Trophoblast cell (in vitro differentiated cells and primary cell): ENCODE data around the gene LINGO3.

ENCODE experiments used
- DNase-seq, 2 donors: peaks; one replicate each; pipeline ENCODE4 v3.0.0-alpha.2; 2016
- H2AFZ ChIP-seq: 2 replicates; pipeline ENCODE4 v1.6.1; 2013; ENCODE audit warnings: low read length, moderate library complexity, mild to moderate bottlenecking; ENCODE audit not compliant: insufficient read depth, poor library complexity
- H2AK5ac ChIP-seq: 2 replicates; pipeline ENCODE4 v1.6.1; 2013; ENCODE audit warnings: mild to moderate bottlenecking, low read length
- H2BK120ac ChIP-seq: 2 replicates; pipeline ENCODE4 v1.6.1; 2013; ENCODE audit warnings: low read length, mild to moderate bottlenecking, moderate library complexity; ENCODE audit not compliant: insufficient read depth, poor library complexity
- H2BK12ac ChIP-seq: 2 replicates; pipeline ENCODE4 v1.6.1; 2013; ENCODE audit warnings: mild to moderate bottlenecking, low read length, moderate library complexity
- H2BK5ac ChIP-seq: 2 replicates; pipeline ENCODE4 v1.6.1; 2013; ENCODE audit warnings: low read length, low read depth, moderate library complexity, mild to moderate bottlenecking; ENCODE audit not compliant: poor library complexity
- H3K14ac ChIP-seq: 2 replicates; pipeline ENCODE4 v1.6.1; 2013; ENCODE audit warnings: mild to moderate bottlenecking, low read length
- H3K18ac ChIP-seq: 2 replicates; pipeline ENCODE4 v1.6.1; 2013; ENCODE audit warnings: mild to moderate bottlenecking, low read length
- H3K23ac ChIP-seq: 2 replicates; pipeline ENCODE4 v1.6.1; 2013; ENCODE audit warnings: low read length
- H3K27ac ChIP-seq: 2 replicates; pipeline ENCODE4 v1.5.1; 2013; ENCODE audit warnings: low read depth, mild to moderate bottlenecking, inconsistent platforms, low read length, moderate library complexity
- H3K27me3 ChIP-seq: 2 replicates; pipeline ENCODE4 v1.6.1; 2013; ENCODE audit warnings: inconsistent platforms, mild to moderate bottlenecking, low read length, moderate library complexity; ENCODE audit not compliant: insufficient read depth
- H3K36me3 ChIP-seq, 2 experiments: 1 replicate in 1 of 2; 2 replicates in 1 of 2; pipeline ENCODE4 v1.6.1; 2013; ENCODE audit warnings: low read length in 2 of 2, mild to moderate bottlenecking in 2 of 2, moderate library complexity in 1 of 2; ENCODE audit not compliant: insufficient read depth in 2 of 2, control insufficient read depth in 1 of 2
- H3K4ac ChIP-seq: 2 replicates; pipeline ENCODE4 v1.6.1; 2013; ENCODE audit warnings: low read depth, mild to moderate bottlenecking, low read length, moderate library complexity
- H3K4me1 ChIP-seq, 2 experiments: 1 replicate in 1 of 2; 2 replicates in 1 of 2; pipeline ENCODE4 v1.6.1; 2013; ENCODE audit warnings: low read length in 2 of 2, mild to moderate bottlenecking in 2 of 2, moderate library complexity in 1 of 2; ENCODE audit not compliant: insufficient read depth in 2 of 2, control insufficient read depth in 1 of 2
- H3K4me2 ChIP-seq: 2 replicates; pipeline ENCODE4 v1.6.1; 2013; ENCODE audit warnings: inconsistent platforms, mild to moderate bottlenecking, low read length, moderate library complexity
- H3K4me3 ChIP-seq: 2 replicates; pipeline ENCODE4 v1.5.1; 2013; ENCODE audit warnings: mild to moderate bottlenecking, low read depth, low read length, inconsistent platforms
- H3K79me1 ChIP-seq: one replicate; pipeline ENCODE4 v1.6.1; 2013; ENCODE audit warnings: low read length
- H3K79me2 ChIP-seq: 2 replicates; pipeline ENCODE4 v1.6.1; 2013; ENCODE audit warnings: low read length, mild to moderate bottlenecking; ENCODE audit not compliant: control insufficient read depth, insufficient read depth, poor library complexity
- H3K9ac ChIP-seq: 2 replicates; pipeline ENCODE4 v1.6.1; 2013; ENCODE audit warnings: mild to moderate bottlenecking, low read length
- H3K9me3 ChIP-seq: 2 replicates; pipeline ENCODE4 v1.6.1; 2013; ENCODE audit warnings: low read depth, mild to moderate bottlenecking, control low read depth, inconsistent platforms, low read length; ENCODE audit not compliant: insufficient read depth
- H4K12ac ChIP-seq: 2 replicates; pipeline ENCODE4 v1.6.1; 2013; ENCODE audit warnings: low read depth, mild to moderate bottlenecking, low read length, moderate library complexity
- H4K8ac ChIP-seq: 2 replicates; pipeline ENCODE4 v1.6.1; 2013; ENCODE audit warnings: low read depth, mild to moderate bottlenecking, low read length, moderate library complexity
- H4K91ac ChIP-seq: one replicate; pipeline ENCODE4 v1.6.1; 2013; ENCODE audit warnings: low read depth, mild to moderate bottlenecking, low read length, moderate library complexity
- WGBS: extraction: QIAGEN DNeasy Blood & Tissue Kit; methylation state at CpG from one replicate; pipeline ENCODE4 v1.1.7; 2013; ENCODE audit warnings: missing lambda C conversion rate; ENCODE audit not compliant: insufficient read length, insufficient coverage; ENCODE audit errors: extremely low coverage; 5-methylcytosine and 5-hydroxymethylcytosine counted together

LINGO3 gene

DNA sequence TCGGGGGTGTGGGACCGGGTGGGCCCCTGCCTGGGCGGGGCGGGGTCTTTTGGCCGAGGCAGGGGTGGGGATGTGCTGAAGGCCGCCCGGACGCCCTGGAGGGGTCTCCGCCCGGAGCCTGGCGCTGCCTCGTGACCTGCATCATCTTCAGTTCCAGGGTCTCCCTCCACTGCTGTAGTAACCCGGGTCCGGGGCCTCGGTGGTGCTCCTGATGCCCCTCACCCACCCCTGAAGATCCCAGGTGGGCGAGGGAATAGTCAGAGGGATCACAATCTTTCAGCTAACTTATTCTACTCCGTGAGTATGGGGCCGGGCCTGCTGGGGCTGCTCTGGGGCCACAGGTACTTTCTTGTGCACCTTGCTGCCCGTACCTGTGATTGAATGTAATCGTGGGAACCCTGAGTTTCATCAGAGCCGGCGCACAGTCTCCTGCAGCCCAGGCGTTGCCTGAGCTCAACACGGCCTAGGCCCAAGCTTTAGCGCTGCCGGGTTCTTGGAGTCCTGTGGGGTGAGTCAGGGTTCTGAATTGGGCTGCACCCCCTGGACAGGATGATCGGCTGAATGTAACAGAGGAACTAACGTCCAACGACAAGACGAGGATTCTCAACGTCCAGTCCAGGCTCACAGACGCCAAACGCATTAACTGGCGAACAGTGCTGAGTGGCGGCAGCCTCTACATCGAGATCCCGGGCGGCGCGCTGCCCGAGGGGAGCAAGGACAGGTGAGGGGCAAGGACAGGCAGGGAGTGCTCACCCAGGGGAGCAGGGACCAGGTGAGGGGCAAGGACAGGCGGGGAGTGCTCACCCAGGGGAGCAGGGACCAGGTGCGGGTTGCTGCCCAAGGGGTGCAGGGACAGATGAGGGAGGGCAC, 36.5 kb downstream of the LINGO3 start:
- Histone ChIP-seq H3K4me2 (peak overlapping the region; percentile 73), H3K14ac (peak overlapping the region; percentile 80), H3K4ac (peak overlapping the region; percentile 92), H3K4me1 (peaks cover 12 to 14% of the 10 kb centered on the region in 2 experiments), H3K36me3 (peaks cover 32 to 37% of the 10 kb centered on the region in 2 experiments), H3K9ac (peak overlapping the region; percentile 88), H4K91ac (peak overlapping the region; percentile 49), H3K23ac (no peak overlapping the region), H3K79me1 (peaks cover 20% of the 10 kb centered on the region), H3K27ac (peak overlapping the region; percentile 50), H2BK12ac (no peak overlapping the region), H3K27me3 (no peaks in the 10 kb centered on the region), H3K18ac (peak overlapping the region; percentile 45), H3K9me3 (no peaks in the 10 kb centered on the region), H2AK5ac (peak overlapping the region; percentile 27), H4K8ac (peak overlapping the region; percentile 37), H3K4me3 (peak overlapping the region; percentile 99), H4K12ac (no peak overlapping the region), H2BK5ac (peak overlapping the region; percentile 52), H2AFZ (no peak overlapping the region), H2BK120ac (peak overlapping the region; percentile 44), H3K79me2 (peaks cover 27% of the 10 kb centered on the region)
- DNase-seq: peak in 1 of 2 donors; percentile 60
- WGBS: no CpG with 5 or more reads among the region's 43 CpGs

DNA sequence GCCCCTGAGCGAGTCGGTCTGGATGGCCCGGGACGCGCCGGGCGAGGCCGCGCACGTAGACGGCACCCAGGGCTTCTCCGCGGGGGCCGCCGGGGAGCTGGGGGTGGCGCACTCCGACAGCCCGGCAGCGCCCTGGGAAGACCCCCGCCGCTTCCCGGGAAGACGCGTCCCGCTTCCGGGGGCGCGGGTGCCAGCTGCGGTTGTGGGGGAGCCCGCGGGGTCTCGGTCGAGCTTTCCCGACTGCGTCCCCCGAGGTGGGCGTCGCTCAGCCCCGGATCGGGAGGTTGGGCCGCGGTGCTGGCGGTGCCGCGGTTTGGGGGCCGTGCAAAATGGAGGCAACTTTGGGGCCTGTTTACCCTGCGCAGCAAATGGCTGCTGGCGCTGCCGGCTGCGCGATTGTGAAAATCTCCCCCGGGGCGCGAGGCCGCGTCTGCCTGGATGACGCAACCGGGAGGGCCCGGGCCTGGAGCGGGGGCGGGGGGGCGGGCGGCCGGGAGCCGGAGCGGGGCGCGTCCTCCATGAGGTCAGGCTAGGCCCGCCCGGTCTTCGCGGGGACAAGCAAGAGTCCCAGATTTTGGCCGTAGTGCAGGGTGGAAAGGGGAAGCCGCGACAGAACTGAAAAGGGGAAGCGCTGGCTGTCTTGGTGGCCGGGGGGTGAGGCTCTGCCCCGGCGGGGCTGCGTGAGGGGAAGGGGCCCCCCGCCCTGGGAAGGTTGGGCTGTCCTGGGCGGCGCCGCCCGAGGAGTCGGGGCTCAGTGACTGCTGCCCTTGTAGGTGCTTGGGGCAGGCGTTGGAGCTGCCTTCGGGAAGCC, 37.3 kb downstream of the LINGO3 start:
- Histone ChIP-seq H3K9me3 (no peaks in the 10 kb centered on the region), H3K18ac (peak overlapping the region; percentile 82), H2AK5ac (peak overlapping the region; percentile 97), H3K4me1 (peaks cover 12 to 14% of the 10 kb centered on the region in 2 experiments), H3K4me3 (peak overlapping the region; percentile 99), H3K27me3 (no peaks in the 10 kb centered on the region), H2AFZ (peak overlapping the region; percentile 40), H3K27ac (peak overlapping the region; percentile 91), H3K79me2 (peaks cover 27% of the 10 kb centered on the region), H4K12ac (peak overlapping the region; percentile 51), H3K14ac (peak overlapping the region; percentile 97), H3K79me1 (peaks cover 20% of the 10 kb centered on the region), H3K4me2 (peak overlapping the region; percentile 73), H2BK120ac (peak overlapping the region; percentile 87), H2BK5ac (peak overlapping the region; percentile 87), H4K8ac (peak overlapping the region; percentile 45), H3K36me3 (peaks cover 28 to 32% of the 10 kb centered on the region in 2 experiments), H3K23ac (no peak overlapping the region), H2BK12ac (no peak overlapping the region), H3K9ac (peak overlapping the region; percentile 88), H4K91ac (peak overlapping the region; percentile 88), H3K4ac (peak overlapping the region; percentile 100)
- DNase-seq: peak; percentile 77 to 88
- WGBS: no CpG with 5 or more reads among the region's 88 CpGs

DNA sequence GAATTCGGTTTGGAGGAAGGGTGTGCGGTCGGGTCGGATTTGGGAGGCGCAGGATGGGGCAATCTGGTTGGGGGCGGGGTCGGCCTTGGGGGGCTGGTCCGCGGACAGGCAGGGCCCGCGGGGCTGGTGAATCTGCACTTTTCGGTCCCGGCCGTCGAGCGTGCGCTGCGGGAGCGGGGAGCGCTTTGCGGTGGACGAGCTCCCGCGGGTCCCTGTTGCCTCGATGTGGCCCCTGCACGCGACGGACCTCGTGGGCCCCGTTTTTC, 37.9 kb downstream of the LINGO3 start:
- Histone ChIP-seq H2BK5ac (peak overlapping the region; percentile 87), H3K9ac (peak overlapping the region; percentile 85), H3K4me2 (peak overlapping the region; percentile 68), H3K14ac (peak overlapping the region; percentile 97), H4K8ac (peak overlapping the region; percentile 45), H3K23ac (no peak overlapping the region), H3K9me3 (no peaks in the 10 kb centered on the region), H3K27me3 (no peaks in the 10 kb centered on the region), H3K27ac (peak overlapping the region; percentile 91), H2AFZ (peak overlapping the region; percentile 40), H2BK120ac (peak overlapping the region; percentile 87), H3K18ac (peak overlapping the region; percentile 82), H3K79me2 (peaks cover 27% of the 10 kb centered on the region), H3K4me3 (peak overlapping the region; percentile 99), H4K12ac (peak overlapping the region; percentile 51), H2BK12ac (no peak overlapping the region), H4K91ac (peak overlapping the region; percentile 88), H3K4ac (peak overlapping the region; percentile 100), H2AK5ac (peak overlapping the region; percentile 97), H3K4me1 (peaks cover 12 to 14% of the 10 kb centered on the region in 2 experiments), H3K79me1 (peaks cover 20% of the 10 kb centered on the region), H3K36me3 (peaks cover 24 to 27% of the 10 kb centered on the region in 2 experiments)
- WGBS: no CpG with 5 or more reads among the region's 30 CpGs
- DNase-seq: peak in 1 of 2 donors; percentile 29
